NCI-H128 (cell line): Measurements from ENCODE around the gene LRMDA.

Source experiments
- DNase-seq: peaks from one replicate; lab custom pipeline; 2025; ENCODE audit not compliant: unreplicated experiment; lab: John Stamatoyannopoulos, UW

LRMDA gene

DNA sequence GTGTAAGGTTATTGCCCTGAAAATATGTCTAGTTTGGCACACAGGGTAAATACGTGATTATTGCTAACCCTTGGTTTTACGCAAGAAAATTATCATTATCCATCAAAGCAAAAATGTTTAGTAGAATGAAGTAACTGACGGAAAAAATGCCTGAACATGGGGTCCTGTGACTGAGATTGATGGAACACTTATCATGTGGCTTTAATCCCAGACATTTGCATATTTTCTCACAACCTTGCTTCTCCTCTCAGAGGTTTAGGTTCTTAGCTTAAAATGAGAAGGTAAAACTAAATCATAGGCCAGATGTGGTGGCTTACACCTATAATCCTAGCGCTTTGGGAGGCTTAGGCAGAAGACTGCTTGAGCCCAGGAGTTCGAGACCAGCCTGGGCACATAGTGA, 1010.7 kb downstream of the LRMDA start:
- DNase-seq: no peak

GRCh38 chr10:76444034-76444800, 1012.8 kb downstream of the LRMDA start:
- no peak for DNase-seq

DNA sequence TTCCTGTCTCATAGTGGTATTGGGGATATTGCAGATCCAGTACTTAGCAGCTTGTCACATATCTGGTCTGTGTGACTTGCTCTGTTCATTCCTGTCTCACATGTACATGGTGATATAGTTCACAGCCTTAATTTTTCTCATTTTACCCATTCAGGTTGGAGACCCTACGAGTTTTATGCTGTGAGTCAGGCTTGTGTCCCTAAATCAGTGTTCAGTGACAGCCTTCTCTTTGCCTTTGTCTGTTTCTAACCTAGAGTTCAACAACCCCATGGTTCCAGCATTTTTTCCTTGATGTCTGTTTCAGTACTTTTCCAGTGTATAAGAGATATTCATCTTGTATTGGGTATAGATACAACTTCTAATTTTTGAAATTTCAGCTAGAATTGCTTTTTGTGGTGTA, 1016.2 kb downstream of the LRMDA start:
- no peak for DNase-seq

DNA sequence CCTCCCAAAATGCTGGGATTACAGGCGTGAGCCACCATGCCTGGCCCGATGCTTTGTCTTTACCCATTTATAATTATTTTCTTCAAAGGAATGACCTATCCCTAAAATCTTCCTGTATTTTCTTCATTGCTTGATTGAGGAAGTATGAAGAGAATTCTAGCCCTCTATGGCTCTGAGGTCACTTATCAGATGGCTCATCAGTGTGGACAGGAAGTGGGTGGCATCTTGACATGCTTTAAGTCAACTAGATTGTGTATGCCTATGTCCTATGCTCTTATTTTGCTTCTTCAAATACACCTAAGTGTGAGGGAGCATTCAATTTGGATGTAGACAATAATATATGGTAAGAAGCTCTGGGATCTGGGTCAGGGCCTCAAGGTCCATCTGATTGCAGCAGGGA, 1020.5 kb downstream of the LRMDA start:
- DNase-seq: no peak

- DNase-seq: no peak
Observed at GRCh38 chr10:76453332-76453731, 1021.9 kb downstream of the LRMDA start.

- DNase-seq: no peak
Observed at GRCh38 chr10:76453997-76454396, 1022.6 kb downstream of the LRMDA start.

DNA sequence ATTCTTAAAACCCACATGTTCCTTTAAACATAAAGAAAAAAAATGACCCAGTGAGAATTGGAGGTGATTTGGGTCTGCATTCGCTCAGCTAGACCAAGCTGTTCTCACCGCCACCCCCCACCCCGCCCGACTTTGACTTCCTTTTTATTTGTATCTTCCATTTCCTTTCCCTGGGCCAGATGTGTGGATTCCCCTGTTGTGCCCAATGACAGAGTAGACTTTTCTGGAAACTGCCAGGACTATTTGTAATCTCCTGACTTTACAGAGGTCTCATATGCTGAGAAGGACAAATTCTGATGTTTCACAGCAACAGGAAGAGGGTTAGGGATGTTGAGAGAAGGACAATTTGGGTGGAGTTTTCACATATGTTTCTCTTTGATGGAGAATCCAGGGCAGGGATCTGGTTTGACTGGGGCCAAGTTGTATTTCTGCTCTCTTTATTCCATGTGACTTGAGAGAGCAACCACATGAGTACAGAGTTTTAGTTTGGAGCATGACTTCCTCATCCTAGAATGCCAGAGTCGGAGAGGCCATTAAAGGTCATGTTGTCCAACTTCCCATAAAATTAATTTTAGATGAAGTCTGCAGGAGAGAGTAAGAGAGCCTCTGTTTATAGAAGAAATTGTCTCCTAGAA, 1023.2 kb downstream of the LRMDA start:
- DNase-seq: no peak

DNA sequence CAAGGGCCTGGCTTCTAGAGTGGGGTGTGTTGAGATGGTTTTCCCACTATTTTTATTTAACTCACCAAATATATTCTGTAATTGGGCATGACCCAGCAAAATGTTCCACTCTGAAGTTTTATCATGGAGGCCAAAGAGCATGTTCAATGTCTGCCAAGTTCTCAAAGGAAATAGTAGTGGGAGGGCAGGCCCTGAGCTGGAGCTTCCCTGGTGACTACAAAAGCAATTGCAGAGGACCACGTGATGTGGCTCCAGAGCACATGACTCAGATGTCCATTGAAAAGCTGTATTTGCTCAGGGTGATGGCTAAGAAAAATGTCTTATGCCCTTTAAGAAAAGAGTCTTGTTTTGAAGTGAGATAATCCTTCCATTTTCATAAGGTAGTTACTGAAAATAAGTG, 1024.8 kb downstream of the LRMDA start:
- no peak for DNase-seq

DNA sequence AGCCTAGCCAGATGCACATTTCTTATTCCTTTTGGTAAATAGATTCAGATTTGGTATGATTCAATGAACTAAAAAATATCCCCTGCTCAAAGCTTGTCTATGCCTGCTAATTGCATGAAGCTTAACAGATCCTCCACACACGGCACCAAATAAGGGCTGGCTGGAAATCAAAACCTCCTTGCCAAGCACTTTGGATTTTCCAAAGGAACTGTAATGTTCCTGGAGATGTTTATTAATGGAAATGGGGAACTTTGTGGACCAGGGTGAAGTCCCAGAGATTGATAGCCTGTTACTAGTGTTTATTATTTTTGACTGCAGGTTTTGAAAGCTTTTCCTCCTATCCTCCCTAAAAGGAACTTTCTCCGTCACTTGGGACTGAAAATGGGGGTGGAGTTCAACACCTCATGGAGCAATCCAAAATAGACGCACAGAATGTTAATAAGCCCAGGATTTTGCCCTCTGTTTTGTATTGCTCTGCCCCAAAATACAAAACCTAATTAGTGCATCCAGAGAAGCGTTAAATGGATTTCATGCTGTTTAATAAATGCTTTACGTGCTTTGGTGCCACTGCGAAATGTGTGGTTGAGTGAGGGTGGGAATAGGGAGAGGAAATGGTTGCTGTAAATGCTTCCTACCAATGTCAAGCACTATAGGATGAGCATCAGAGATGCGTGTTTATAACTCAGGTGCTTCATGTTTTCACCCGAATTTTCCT, 1027.7 kb downstream of the LRMDA start:
- DNase-seq: no peak

GRCh38 chr10:76461024-76461423, 1029.6 kb downstream of the LRMDA start:
- no peak for DNase-seq

- DNase-seq: no peak
Observed at GRCh38 chr10:76463111-76463510, 1031.7 kb downstream of the LRMDA start.

GRCh38 chr10:76466836-76467503, 1035.5 kb downstream of the LRMDA start:
- DNase-seq: no peak

DNA sequence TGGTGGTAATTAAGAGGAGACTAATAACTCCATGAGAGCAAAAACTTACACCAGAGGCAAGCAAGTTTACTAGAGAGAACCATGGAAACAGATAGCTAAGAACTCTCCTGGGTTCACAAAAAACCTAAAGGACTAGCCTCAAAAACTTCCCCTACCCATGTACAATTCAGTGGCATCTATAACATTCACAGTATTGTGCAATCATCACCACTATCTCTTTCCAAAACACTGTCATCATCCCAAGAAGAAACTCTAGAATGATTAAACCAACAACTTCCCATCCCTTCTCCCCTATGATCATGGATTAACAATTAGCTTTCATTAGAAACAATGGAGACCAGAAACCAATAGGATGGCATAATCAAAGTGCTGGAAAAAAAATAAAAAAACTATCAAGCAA, 1038.3 kb downstream of the LRMDA start:
- no peak for DNase-seq

GRCh38 chr10:76479103-76479790, 1047.8 kb downstream of the LRMDA start:
- no peak for DNase-seq

DNA sequence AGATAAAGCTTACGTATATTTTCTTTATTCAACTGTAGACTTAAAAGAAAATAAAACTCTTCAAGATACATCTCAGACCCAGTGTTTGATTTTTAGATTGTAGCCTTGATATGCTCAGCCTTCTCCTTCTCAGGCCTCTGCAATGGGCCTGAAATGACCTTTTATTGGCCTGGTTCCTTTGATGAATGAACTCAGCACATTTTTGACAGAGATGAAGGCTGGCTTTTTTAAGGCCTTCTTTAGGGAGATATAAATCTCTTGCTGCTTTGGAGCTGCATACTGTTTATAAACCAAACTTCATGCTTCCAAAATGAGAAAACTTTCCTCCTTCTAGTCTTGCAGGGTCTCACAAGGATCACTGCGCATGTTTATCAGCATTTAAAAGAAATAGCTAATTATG, 1049.8 kb downstream of the LRMDA start:
- DNase-seq: no peak

- DNase-seq: no peak
Observed at GRCh38 chr10:76487582-76487981, 1056.2 kb downstream of the LRMDA start.

DNA sequence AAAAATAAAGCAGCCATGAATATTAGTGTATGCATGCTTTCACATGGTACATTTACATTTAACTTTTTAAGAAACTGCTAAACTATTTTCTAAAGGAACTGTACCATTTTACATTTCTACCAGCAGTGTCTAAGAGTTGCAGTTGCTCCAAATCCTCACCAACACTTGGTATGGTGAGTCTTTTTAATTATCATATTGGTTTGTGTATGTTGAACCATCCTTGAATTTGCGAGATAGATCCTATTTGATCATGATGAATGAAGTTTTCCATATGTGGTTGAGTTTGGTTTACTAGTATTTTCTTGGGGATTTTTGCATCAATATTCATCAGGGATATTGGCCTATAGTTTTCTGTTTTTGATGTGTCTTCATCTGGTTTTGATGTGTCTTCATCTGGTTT, 1057.2 kb downstream of the LRMDA start:
- DNase-seq: no peak

DNA sequence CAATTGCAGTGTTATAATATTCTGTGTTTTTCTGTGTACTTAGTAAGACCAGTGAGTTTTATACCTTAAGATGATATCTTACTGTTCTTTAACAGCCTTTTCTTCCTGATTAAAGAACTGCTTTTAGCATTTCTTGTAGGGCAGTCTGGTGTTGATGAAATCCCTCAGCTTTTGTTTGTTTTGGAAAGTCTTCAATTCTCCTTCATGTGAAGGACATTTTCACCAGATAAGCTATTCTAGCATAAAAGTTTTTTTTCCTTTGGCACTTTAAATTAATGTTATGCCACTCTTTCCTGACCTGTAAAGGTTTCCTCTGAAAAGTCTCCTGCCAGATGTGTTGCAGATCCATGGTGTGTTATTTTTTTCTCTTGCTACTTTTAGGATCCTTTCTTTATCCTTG, 1059.8 kb downstream of the LRMDA start:
- DNase-seq: no peak

DNA sequence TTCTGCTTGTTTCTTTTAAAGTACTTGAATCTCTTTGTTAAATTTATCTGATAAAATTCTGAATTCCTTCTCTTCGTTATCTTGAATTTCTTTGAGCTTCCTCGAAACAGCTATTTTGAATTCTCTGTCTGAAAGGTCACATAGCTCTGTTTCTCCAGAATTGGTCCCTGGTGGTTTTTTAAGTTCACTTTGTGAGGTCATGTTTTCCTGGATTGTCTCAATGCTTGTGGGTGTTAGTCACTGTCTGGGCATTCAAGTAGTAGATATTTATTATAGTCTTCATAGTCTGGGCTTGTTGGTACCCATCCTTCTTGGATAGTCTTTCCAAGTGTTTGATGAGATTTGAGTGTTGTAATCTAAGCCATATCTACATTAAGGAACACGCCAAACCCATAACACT, 1060.6 kb downstream of the LRMDA start:
- DNase-seq: no peak

DNA sequence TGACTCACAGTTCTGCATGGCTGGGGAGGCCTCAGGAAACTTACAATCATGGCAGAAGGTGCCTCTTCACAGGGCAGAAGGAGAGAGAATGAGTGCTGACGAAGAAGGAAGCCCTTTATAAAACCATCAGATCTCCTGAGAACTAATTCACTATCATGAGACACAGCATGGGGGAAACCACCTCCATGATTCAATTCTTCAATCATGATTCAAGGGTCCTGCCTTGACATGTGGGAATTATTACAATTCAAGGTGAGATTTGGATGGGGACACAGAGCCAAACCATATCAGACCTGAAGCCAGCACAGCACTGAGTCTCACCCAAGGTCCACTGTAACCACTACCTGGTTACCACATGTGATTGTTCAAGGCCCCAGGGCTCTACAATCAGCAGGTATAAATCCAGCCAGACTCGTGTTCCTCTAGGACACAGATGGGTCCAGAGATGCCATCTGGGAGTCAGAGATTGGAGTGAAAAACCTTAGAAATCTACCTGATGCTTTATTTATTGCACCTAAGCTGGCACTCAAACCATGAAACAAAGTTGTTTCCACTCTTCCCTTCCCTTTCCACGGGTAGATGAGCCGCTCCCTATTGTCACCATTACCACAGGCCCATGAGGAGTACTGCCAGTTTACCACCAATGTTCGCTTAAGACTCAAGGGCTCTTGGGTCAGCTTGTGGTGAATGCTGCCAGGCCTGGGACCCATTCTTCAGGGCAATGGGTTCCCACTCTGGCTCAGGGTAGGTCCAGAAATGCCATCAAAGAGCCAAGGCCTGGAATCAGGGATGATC, 1061.5 kb downstream of the LRMDA start:
- no peak for DNase-seq
